Measurements from ENCODE around the gene PTRH2. TPM values are rescaled to one million over a fixed set of nuclear protein-coding genes. Genes with fewer than 3 reads are reported as not detected.

Gene PTRH2
- 97.3 to 120 TPM (median 109 TPM) in 5 replicates for total RNA-seq (2022; extraction: Qiagen RNA extraction; ENCODE audit: low read depth)

DNA sequence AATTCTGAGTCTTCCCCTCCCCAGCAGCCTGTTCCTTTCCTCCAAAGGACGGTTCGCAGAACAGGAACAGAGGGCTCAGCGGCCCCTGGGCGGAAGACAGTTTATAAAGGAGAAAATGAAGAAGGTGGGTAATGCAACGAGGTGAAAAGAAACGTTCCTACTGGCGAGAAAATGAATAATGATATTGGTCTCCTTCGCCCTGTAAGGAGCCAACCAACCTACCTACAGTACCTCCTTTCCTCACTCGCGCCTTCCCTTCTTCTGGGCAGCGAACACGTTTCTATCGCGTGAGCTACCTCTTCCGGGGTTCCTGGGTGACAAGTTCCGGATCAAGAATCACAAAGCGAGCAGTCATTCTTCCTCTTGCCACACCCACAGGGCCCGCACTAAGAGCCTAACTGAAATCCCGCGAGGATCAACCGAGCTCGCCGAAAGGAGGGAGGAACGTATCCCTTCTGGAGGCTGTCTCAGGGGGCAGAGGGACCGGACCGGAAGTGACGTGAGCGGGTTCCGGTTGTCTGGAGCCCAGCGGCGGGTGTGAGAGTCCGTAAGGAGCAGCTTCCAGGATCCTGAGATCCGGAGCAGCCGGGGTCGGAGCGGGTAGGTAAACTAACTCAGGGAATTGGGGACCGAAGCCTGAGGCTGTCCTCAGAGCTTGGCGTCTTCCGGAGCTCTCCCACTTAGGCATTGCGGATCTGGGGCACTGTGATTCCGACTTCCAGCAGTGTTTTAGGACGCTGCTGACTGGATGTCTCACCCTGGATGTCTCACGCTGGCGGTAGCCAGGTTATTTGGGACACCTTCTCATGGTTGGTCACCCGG, at the start of gene PTRH2, which contains the start of gene VMP1:
Gene PTRH2, minus strand, starts transcription at position 282 of the 822 bp plus-strand sequence. CDS start 9,452 bp downstream, outside the sequence.
Gene VMP1, plus strand, starts transcription at position 506 of the 822 bp plus-strand sequence. CDS start 23,793 bp downstream, outside the sequence.

Other genes with a start within 250 kb of the PTRH2 start
- 31.3 to 42.3 TPM (median 41.3 TPM) in 5 replicates for gene DHX40, start 141.8 kb downstream of the PTRH2 start, total RNA-seq (2022; extraction: Qiagen RNA extraction; ENCODE audit: low read depth)
- gene CLTC, start 87.5 kb downstream of the PTRH2 start, total RNA-seq (2022; extraction: Qiagen RNA extraction; ENCODE audit: low read depth): 168 to 219 TPM (median 205 TPM) in 5 replicates
- gene VMP1, start 224 bp upstream of the PTRH2 start, total RNA-seq (2022; extraction: Qiagen RNA extraction; ENCODE audit: low read depth): 130 to 257 TPM (median 180 TPM) in 5 replicates
- gene TUBD1, start 185.5 kb upstream of the PTRH2 start, total RNA-seq (2022; extraction: Qiagen RNA extraction; ENCODE audit: low read depth): 11.5 to 13.2 TPM (median 12.9 TPM) in 5 replicates
- 41.9 to 52.3 TPM (median 49.5 TPM) in 5 replicates for gene RPS6KB1, start 185.7 kb upstream of the PTRH2 start, total RNA-seq (2022; extraction: Qiagen RNA extraction; ENCODE audit: low read depth)

Measured in A549 treated with ZK216348 at 1 μM for 4 hours (cell line).